ACHN (cell line): ENCODE results near the gene PPFIA1.
A peak's percentile ranks its signal among the peaks of the same experiment; 100 is the strongest.
"Not testable (repeated sequence)": the region's sequence is repeated elsewhere in the genome, so short reads cannot be mapped to it uniquely, and the experiment has no call there.

ENCODE experiments used
- DNase-seq: peaks from one replicate; pipeline ENCODE4 v3.0.0-alpha.2; 2015
- in situ Hi-C: cut with HindIII; loops from 2 replicates; pipeline ENCODE4 v1.10.0; 2017; ENCODE audit warnings: low sequenced_read_pairs, low pct_ligation_motif_present, low pct_unique_long_range_greater_than_20kb

The PPFIA1 gene

DNA sequence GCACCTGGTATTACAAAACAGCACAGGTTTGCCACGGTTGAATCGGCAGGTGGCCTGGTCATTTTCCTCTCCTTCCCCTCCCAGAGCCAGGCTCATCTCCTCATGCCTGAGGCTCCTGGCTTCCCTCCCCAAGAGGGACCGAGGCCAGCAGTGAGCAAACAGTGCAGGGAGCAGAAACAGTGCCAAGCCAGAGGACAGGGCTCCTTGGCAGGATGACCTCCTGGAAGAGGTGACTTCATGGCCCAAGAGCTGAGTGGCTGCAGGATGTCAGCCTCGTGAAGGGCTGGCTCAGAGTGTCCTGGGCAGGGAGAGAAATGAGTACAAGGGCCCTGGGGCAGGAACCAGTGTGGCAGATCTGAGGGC lies 22.8 kb upstream of the PPFIA1 start:
- in situ Hi-C loops, result no loop called here
- DNase-seq, result no peak

- DNase-seq, result no peak
- in situ Hi-C loops, result no loop called here
Measured at GRCh38 chr11:70250876-70251658, 19.4 kb upstream of the PPFIA1 start.

DNA sequence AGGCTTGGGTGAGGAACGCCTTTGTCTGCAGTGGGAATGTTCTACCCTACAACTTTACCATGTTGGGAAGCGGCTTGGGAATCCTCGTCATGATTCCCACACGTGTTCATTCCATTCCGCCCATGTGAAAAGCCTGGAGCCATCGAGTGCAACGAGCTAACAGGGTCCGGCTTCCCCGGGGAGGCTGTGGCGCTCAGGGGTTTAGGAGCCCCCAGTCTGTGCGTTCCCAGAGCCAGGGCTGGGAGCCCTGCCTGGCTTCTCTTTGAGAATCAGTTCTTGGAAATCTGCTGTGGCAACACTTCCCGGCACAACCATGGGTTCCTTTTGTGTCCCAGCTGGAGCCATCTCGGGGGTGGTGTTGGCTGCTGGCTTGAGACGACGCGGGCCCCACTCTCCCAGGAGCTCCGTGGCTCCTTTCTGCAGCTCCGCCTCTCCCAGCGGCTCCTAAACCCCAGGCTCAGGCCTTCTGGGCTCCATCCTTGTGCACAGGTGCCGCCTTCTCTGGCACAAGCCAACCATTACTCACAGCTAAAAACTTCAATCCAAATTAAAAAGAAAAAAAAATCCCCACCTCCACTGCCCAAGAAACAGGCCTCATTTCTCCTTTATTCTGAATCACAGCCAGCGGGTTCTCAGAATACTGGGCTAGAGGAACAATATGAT lies 18.7 kb upstream of the PPFIA1 start:
- DNase-seq, result no peak
- in situ Hi-C loops, result no loop called here

- in situ Hi-C loops, result no loop called here
- no peak for DNase-seq
Measured at GRCh38 chr11:70252844-70253243, 17.6 kb upstream of the PPFIA1 start.

DNA sequence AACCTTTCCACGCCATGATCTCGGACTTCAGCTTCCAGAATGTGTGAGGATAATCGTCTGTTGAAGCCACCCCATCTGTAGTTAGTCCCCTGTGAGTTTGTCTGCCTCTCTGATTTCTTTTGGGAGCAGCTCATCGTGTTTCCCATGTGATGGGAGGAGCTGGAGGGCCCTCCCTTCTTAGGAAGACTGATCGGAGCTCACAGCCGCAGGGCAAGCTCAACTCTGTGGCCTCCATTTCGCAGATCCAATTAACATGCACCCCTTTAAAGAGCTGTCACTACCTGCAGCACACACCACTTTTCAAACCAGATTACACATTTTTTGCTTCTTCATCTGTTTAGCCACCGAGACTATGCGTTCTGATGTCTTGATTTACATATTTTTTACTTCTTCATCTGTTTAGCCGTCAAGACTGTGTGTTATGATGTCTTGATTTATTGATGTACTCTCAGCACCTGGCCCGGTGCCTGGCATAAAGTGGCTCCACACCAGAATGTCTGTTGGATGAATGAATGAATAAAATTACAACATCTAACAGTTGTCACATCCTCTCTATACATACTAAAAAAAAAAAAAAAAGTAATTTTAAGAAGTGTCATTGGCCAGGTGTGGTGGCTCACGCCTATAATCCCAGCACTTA lies 14.9 kb upstream of the PPFIA1 start:
- in situ Hi-C loops, result no loop called here
- DNase-seq, result no peak

DNA sequence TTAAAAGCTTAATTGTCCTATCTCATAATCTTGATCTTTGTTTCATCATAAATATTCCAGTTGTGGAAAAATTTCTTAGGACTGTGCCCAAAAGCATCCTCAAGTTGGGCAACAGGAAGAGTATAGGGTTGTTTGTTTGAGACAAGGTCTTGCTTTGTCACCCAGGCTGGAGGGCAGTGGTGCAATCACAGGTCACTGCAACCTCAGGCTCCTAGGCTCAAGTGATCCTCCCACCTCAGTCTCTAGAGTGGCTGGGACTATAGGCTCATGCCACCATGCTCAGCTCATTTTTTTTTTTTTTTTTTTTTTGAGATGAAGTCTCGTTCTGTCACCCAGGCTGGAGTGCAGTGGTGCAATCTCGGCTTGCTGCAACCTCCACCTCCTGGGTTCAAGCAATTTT lies 11.4 kb upstream of the PPFIA1 start:
- DNase-seq, in situ Hi-C loops: not testable (repeated sequence)

DNA sequence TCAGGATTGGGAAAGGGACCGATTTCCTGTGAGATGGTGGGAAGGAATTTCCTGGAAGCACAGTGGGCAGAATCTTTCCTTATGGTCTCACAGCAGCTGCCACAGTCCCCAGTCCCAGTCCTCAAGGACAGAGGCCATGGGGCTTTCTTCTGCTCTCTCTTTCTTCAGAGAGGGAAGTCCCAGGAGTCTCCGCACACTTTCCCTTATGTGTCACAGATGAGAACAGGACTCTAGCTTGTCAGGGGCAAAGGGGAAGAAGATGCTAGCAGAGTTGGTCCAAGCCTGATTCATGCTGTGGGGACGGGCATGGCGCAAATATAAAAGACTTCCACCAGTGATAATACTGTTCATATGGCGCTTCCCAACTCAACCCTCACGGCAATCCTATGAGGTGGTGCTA lies 7.5 kb upstream of the PPFIA1 start:
- DNase-seq, result no peak
- in situ Hi-C loops, result no loop called here

DNA sequence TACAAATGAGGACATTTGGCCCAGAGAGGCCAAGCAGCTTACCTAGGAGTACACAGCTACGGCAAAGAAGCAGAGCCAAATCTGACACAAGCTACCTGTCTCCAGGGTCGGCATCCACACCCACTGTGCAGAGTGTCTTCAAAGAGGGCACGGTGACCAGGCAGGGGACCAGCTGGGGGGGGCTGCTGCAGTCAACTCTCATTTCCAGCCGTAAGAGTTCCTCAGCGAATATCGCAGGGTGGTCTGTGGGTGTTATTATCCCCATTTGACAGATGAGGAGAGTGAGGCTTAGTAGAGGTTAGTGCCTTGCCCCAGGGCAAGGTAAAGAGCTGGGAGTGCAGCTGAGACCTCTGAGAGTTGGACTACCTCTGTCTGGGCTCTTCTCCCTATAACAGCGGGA lies 7.1 kb upstream of the PPFIA1 start:
- DNase-seq, result no peak
- in situ Hi-C loops, result no loop called here

GRCh38 chr11:70265341-70265740 lies 5.1 kb upstream of the PPFIA1 start:
- no peak for DNase-seq
- in situ Hi-C loops, result no loop called here

DNA sequence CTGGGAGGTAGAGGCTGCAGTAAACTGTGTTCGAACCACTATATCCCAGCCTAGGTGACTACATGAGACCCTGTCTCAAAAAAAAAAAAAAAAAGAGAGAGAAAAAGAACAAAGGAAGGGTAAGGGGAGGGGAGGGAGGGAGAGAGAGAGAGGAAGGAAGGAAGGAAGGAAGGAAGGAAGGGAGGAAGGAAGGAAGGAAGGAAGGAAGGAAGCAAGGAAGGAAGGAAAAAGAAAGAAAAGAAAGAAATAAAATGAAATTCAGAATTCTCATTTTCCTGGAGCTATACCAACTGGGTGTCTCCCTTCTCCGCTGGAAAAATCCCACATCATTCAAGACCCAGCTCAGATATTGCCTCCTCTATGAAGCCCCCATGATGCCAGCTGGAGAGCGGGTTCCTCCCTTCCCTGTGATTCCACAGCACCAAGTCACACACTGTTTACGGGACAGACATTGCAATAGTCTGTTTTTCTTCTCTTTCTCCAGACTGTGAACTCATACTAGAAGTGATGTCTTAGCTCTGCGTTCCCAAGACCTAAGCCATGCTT lies 3.0 kb upstream of the PPFIA1 start:
- no peak for DNase-seq
- in situ Hi-C loops, result no loop called here

DNA sequence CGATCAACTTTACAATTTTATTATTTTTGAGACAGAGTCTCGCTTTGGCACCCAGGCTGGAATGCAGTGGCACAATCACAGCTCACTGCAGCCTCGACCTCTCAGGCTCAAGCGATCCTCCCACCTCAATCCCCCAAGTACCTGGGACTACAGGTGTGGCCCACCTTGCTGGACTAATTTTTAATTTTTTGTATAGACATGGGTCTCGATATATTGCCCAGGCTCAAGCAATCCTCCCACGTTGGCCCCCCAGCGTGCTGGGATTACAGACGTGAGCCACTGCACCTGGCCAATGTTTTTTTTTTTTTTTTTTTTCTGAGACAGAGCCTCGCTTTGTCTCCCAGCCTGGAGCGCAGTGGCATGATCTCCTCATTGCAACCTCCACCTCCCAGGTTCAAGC lies 2.0 kb upstream of the PPFIA1 start:
- in situ Hi-C loops, result no loop called here

DNA sequence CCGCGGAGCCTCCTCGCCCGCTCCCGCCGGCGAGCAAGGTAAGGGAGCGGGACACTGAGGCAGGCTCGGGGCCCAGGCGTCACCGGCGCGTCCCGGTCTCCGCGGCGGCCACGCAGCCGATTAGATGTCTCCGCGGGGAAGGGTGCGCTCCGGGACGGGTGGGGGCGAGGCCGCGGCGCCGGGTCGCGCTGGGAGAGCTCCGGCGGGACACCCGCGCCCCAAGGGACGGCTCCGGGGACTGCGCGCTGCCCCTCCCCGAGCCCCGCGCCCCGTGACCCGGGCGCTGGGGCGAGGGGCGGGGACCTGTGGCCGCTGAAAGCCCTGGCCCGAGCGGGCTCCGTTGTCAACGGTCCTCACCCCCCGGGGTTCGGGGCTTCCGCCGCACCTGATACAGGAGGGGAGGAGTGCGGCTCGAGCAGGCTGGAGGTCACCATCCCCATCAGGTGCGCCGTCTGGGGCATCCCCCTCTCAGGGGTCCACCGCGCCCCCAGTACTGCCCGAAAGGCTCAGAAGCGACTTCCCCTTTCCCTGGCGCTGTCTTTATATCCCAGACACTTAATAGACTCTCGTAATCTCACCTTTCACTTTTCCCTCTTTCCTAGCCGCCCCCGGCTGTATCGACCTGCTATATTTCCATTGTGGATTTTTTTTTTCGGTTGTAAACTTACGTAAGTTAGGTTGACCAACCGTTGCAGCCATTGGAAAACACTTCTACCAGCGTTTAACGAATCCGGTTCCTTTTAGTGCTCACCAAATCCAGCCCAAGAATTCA lies 573 bp downstream of the PPFIA1 start:
- DNase-seq, result peak; percentile 46
- in situ Hi-C loops, result no loop called here

More for the DNA sequence above, 2.0 kb upstream of the PPFIA1 start:
- DNase-seq, result no peak

DNA sequence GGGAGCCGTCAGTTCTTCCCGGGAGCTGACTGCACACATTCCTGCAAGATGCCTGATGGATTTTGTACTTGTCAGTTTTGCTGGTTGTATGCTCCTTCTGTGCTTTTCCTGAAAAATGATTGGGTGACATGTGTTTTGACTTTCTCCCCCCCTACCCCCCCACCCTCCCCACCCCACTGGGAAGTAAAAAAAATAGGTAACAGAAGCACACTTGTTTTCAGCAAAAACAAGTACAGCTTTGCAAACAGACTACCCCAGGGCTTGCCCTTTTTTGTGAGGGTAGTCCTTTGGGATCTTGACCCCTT lies 1.1 kb downstream of the PPFIA1 start:
- in situ Hi-C loops, result no loop called here
- DNase-seq, result no peak

GRCh38 chr11:70272009-70272408 lies 1.5 kb downstream of the PPFIA1 start:
- DNase-seq, result no peak
- in situ Hi-C loops, result no loop called here

DNA sequence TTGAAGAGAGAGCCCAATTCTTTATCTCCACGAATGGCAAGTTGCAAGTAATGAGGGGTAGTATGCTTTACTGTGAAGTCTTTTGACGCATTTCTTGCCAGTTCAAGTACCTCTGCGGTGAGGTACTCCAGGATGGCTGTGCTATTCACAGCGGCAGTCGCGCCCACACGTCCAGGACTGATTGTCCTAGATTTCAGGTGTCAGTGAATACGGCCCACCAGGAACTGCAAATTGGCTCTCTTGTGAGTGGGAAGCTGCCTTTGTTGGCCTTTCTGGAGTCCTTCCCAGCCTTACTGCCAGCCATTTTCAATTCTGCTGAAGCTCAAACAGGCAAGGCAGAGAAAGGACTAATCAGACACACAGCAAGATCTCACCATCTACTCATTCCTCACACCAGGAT lies 8.5 kb downstream of the PPFIA1 start:
- in situ Hi-C loops, result no loop called here
- no peak for DNase-seq

- DNase-seq, result no peak
- in situ Hi-C loops, result no loop called here
Measured at GRCh38 chr11:70281156-70281609, 10.7 kb downstream of the PPFIA1 start.

DNA sequence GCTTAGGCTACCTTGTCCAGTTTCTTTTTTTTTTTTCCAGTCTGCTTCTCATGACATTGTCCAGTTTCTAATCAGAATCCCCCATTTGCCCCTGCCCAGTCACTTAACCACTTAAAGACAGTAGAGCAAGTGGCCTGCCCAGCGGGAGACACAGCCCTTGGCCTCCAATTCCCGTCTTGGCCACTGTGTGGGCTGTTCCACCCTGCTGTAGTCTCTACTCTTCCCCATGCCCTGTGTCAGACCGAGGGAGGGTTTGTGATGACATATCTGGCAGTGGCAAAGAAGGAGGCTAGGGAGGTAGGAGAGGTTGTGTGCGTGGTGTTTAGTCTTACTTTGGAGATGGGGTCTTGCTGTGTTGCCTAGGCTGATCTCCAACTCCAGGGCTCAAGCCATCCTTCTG lies 11.5 kb downstream of the PPFIA1 start:
- DNase-seq, result no peak
- in situ Hi-C loops, result no loop called here

GRCh38 chr11:70288721-70289120 lies 18.2 kb downstream of the PPFIA1 start:
- DNase-seq, result no peak
- in situ Hi-C loops, result no loop called here

DNA sequence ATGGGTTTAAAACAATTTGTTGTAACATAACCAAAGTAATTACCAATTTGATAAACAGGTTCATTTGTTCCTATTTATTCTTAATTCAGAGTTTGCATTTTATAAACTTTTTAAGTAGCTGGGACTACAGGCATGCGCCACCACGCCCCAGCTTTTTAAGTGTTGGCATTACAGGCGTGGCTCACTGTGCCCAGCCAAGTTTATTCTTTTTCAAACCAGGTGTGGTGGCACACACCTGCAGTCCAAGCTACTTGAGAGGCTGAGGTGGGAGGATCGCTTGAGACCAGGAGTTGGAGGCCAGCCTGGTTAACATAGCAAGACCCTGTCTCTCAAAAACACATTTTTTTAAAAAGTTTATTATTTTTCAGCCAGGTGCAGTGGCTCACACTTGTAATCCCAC lies 19.1 kb downstream of the PPFIA1 start:
- DNase-seq, result no peak
- in situ Hi-C loops, result no loop called here
